RWPE1 (cell line): Measurements from ENCODE around the gene KIF22.

Source experiments
- CTCF ChIA-PET: fragments of 350-600 bp; sonication (Branson Sonifier 250); formaldehyde crosslinking; extraction: SDS; loops from one replicate; lab custom pipeline; 2021; lab: Yijun Ruan, JAX
- POLR2A ChIA-PET: fragments of 400-600 bp; formaldehyde crosslinking; extraction: SDS; loops from one replicate; lab custom pipeline; 2020; ENCODE audit warnings: antibody characterized with exemption; ENCODE audit not compliant: low non-redundant PET; lab: Yijun Ruan, JAX
- DNase-seq: peaks from one replicate; pipeline ENCODE4 v3.0.0; 2012; ENCODE audit warnings: low spot score
- H3K27ac ChIP-seq: fragments of 450-650 bp; 2 replicates; pipeline ENCODE4 v1.5.1; 2017
- TF ChIP-seq, protein P1 (sequence below): fragments of 450-650 bp; conservative IDR thresholded peaks from 2 replicates; pipeline ENCODE4 v1.5.1; 2017; ENCODE audit warnings: low read depth, mild to moderate bottlenecking

KIF22 gene

DNA sequence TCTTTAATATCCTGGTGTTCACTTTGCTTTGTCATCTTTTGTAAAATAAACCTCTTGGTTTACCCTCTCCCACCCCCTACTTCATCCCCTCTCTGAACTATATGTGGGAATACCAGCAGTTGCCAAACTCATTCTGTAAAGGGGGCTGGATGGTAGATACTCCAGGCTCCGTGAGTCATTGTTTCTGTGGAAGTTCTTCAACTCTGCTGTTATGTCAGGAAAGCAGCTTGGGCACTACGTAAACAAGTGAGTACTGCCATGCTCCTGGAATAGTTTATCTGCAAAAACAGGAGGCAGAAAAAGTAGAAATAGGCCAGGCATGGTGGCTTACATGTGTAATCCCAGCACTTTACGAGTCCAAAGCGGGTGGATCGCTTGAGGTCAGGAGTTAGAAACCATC, 47.3 kb downstream of the KIF22 start:
- ChIA-PET CTCF (interaction anchor here (0.5 to 1.5 kb wide), 2 partner anchors 10 to 11 kb away, joined by 3 to 4 read pairs; no protein-coding TSS in a partner anchor), POLR2A (no interaction called here)
- DNase-seq: no peak
- TF ChIP-seq, protein P1, sequence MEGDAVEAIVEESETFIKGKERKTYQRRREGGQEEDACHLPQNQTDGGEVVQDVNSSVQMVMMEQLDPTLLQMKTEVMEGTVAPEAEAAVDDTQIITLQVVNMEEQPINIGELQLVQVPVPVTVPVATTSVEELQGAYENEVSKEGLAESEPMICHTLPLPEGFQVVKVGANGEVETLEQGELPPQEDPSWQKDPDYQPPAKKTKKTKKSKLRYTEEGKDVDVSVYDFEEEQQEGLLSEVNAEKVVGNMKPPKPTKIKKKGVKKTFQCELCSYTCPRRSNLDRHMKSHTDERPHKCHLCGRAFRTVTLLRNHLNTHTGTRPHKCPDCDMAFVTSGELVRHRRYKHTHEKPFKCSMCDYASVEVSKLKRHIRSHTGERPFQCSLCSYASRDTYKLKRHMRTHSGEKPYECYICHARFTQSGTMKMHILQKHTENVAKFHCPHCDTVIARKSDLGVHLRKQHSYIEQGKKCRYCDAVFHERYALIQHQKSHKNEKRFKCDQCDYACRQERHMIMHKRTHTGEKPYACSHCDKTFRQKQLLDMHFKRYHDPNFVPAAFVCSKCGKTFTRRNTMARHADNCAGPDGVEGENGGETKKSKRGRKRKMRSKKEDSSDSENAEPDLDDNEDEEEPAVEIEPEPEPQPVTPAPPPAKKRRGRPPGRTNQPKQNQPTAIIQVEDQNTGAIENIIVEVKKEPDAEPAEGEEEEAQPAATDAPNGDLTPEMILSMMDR: no peak
- H3K27ac ChIP-seq: no peak overlapping the region

DNA sequence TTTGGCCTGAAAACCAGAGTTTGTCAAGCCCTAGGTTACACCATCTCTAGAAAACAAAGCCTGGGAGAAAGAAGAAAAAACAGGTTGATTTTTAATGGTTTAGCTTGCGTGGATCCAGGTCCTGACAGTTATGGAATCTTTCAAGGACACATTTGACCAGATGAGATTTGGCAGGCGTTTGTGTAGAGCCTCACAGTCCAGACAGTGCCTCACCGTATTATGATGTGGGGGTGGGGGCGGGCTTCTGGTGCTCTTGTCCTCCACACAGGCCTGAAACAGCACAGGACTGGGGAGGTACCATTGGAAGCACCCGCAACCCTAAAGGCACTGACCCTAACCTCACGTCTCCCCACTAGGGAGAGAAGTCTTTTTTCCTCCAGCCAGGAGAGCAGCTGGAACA, 49.3 kb downstream of the KIF22 start:
- TF ChIP-seq, protein P1: no peak
- DNase-seq: no peak
- no peak overlapping the region for H3K27ac ChIP-seq
- CTCF ChIA-PET: interaction anchor here (0.6 to 0.7 kb wide), 2 partner anchors 140 to 184 kb away, joined by 3 to 6 read pairs; no protein-coding TSS in a partner anchor
- POLR2A ChIA-PET: interaction anchor here (0.6 kb wide), 1 partner anchor 212 kb away, joined by 3 read pairs; no protein-coding TSS in a partner anchor

DNA sequence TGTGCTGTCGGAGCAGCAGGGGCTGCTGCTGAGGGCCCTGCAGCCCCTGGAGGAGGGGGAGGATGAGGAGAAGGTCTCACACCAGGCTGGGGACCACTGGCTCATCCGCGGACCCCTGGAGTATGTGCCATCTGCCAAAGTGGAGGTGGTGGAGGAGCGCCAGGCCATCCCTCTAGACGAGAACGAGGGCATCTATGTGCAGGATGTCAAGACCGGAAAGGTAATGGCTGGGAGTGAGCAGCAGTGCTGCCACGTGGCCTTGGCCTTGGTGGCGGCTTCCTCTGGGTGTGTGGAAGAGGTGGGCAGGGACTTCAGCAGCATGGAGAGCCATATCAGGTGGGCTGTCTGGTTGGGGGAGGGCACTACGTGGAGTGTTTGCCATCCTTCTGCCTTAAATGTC, 49.7 kb downstream of the KIF22 start:
- POLR2A ChIA-PET: interaction anchor here (0.6 kb wide), 1 partner anchor 211 kb away, joined by 3 read pairs; no protein-coding TSS in a partner anchor
- DNase-seq: no peak
- CTCF ChIA-PET: interaction anchor here (0.6 kb wide), 1 partner anchor 139 kb away, joined by 6 read pairs; no protein-coding TSS in a partner anchor
- TF ChIP-seq, protein P1: no peak
- H3K27ac ChIP-seq: no peak overlapping the region

DNA sequence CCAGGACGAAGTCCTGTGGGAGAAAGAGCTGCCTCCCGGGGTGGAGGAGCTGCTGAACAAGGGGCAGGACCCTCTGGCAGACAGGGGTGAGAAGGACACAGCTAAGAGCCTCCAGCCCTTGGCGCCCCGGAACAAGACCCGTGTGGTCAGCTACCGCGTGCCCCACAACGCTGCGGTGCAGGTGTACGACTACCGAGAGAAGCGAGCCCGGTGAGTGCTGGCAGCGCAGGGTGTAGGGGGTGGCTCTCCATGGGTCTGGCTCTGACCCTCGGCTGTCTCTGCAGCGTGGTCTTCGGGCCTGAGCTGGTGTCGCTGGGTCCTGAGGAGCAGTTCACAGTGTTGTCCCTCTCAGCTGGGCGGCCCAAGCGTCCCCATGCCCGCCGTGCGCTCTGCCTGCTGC, 51.1 kb downstream of the KIF22 start:
- POLR2A ChIA-PET: no interaction called here
- TF ChIP-seq, protein P1: no peak
- no peak overlapping the region for H3K27ac ChIP-seq
- CTCF ChIA-PET: interaction anchor here (0.6 kb wide), 1 partner anchor 29 kb away, joined by 4 read pairs; no protein-coding TSS in a partner anchor
- no peak for DNase-seq

DNA sequence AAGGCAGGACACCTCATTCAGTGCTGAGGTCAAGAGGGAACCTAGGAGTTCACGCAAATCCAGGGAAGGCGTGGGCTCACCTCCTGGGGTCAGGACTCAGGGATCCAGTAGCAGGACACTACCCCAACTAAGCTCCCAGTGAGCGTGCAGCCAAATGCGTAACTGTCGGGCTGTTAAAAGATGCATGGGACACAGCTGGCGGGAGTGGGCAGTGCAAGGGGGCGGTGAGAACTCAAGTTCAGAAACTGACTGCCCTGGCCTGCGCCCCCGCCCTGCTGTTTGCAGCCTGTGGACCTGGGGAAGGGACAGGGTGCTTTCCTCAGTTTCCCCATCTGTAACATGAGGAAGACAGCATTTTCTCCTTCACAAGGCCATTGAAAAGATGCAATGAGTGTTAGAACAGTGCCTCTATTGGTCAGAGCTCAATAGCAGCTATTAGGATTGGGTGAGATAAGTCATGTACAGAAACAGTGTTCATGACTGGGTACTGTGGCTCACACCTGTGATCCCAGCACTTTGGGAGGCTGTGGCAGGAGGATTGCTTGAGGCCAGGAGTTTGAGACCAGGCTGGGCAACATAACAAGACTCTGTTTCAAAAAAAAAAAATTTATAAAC, 52.3 kb downstream of the KIF22 start:
- no peak for DNase-seq
- POLR2A ChIA-PET: no interaction called here
- TF ChIP-seq, protein P1: no peak
- CTCF ChIA-PET: interaction anchor here (0.6 kb wide), 1 partner anchor 87 kb away, joined by 4 read pairs; no protein-coding TSS in a partner anchor
- peak overlapping the region; percentile 36 for H3K27ac ChIP-seq

DNA sequence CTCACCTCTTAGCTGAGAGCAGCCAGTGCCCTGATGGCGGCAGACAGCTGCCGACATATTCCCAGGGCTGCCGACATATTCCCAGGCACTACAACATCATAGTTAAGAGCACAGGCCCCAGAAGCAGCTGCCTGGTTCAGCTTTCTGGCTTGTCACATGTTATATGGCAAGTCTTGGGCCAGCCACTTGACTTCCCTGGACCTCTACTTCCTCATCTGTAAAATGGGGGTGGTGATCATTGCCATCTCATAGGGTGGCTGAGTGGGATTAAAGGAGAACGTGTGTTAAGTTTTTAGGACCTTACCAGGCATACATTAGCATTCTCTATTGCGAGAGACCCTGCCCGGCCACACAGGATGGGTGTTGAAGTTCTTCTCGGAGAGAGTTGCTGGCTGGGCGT, 53.4 kb downstream of the KIF22 start:
- ChIA-PET CTCF (no interaction called here), POLR2A (no interaction called here)
- TF ChIP-seq, protein P1: no peak
- peak overlapping the region; percentile 36 for H3K27ac ChIP-seq
- no peak for DNase-seq
